Endothelial cell of umbilical vein (primary cell): ENCODE data around the gene SS18. TPM values are rescaled to one million over a fixed set of nuclear protein-coding genes. Genes with fewer than 3 reads are reported as not detected.

Experiments
- BruUV-seq: library from RNA; stranded (reverse); fragments of 400-500 nt; replicated peaks from 2 replicates; lab custom pipeline; 2021; lab: Mats Ljungman, UMichigan
- CTCF ChIA-PET: fragments of 300-600, 350-600 bp; sonication (Branson Sonifier 250); formaldehyde crosslinking; loops from one replicate; lab custom pipeline; 2021; ENCODE audit warnings: antibody characterized with exemption, inconsistent platforms; lab: Charles Lee
- POLR2A ChIA-PET: fragments of 300-600, 350-600 bp; sonication (Branson Sonifier 250); formaldehyde crosslinking; loops from one replicate; lab custom pipeline; 2021; ENCODE audit warnings: antibody characterized with exemption, inconsistent platforms; lab: Charles Lee
- DNase-seq: peaks from one replicate; pipeline ENCODE4 v3.0.0-alpha.2; 2011; ENCODE audit warnings: low read depth, low spot score
- FAIRE-seq: peaks from 2 replicates; lab custom pipeline; 2011; peaks lifted over from hg19 to GRCh38; lab: Jason Lieb, UNC
- H2AFZ ChIP-seq: 2 replicates; pipeline ENCODE4 v1.6.0; 2012; ENCODE audit warnings: low read depth, low read length, control low read depth, inconsistent platforms
- H3K27ac ChIP-seq: 2 replicates; pipeline ENCODE4 v1.5.1; 2011; ENCODE audit warnings: low read depth, mild to moderate bottlenecking, control low read depth, low read length, moderate library complexity; ENCODE audit not compliant: insufficient read depth
- H3K27me3 ChIP-seq, 2 experiments: 2 replicates each; pipeline versions ENCODE4 v1.6.0 to v1.6.1; 2011; ENCODE audit warnings: low read length in 2 of 2, mixed read lengths in 1 of 2; ENCODE audit not compliant: control insufficient read depth in 2 of 2, insufficient read depth in 2 of 2
- H3K36me3 ChIP-seq, 2 experiments: 2 replicates in 1 of 2; 3 replicates in 1 of 2; pipeline ENCODE4 v1.5.1; 2011; ENCODE audit warnings: low read length in 2 of 2, mild to moderate bottlenecking in 1 of 2, moderate library complexity in 1 of 2; ENCODE audit not compliant: control insufficient read depth in 2 of 2, insufficient read depth in 2 of 2; ENCODE audit errors: extremely low read depth in 1 of 2
- H3K4me1 ChIP-seq: 3 replicates; pipeline ENCODE4 v1.5.1; 2011; ENCODE audit warnings: mild to moderate bottlenecking, low read length; ENCODE audit not compliant: control insufficient read depth, insufficient read depth; ENCODE audit errors: extremely low read depth
- H3K4me2 ChIP-seq: 2 replicates; pipeline ENCODE4 v1.6.1; 2011; ENCODE audit warnings: low read length, control low read depth, mixed read lengths; ENCODE audit not compliant: insufficient read depth
- H3K4me3 ChIP-seq, 3 experiments: fragments of 200-600 bp in 1 of 3; sonication (generic), shearing (Covaris generic) in 1 of 3; replicated peaks in 1 of 3; 2 replicates each; pipeline ENCODE4 v1.5.1; 2011 to 2016; ENCODE audit warnings: control low read depth in 3 of 3, low read length in 3 of 3, mild to moderate bottlenecking in 2 of 3, inconsistent platforms in 1 of 3, low read depth in 1 of 3, moderate library complexity in 1 of 3; ENCODE audit not compliant: insufficient read depth in 1 of 3
- H3K79me2 ChIP-seq: 2 replicates; pipeline ENCODE4 v1.6.0; 2012; ENCODE audit warnings: low read length, inconsistent platforms; ENCODE audit not compliant: control insufficient read depth, insufficient read depth
- H3K9ac ChIP-seq: replicated peaks from 2 replicates; pipeline ENCODE3; 2011; ENCODE audit warnings: low read length, control low read depth; ENCODE audit not compliant: insufficient read depth; ENCODE audit errors: extremely low read depth
- H3K9me1 ChIP-seq: replicated peaks from 3 replicates; pipeline ENCODE4 v1.6.0; 2011; ENCODE audit warnings: mild to moderate bottlenecking, low read length; ENCODE audit not compliant: control insufficient read depth, insufficient read depth; ENCODE audit errors: extremely low read depth
- H3K9me3 ChIP-seq: replicated peaks from 2 replicates; pipeline ENCODE4 v1.5.1; 2012; ENCODE audit warnings: low read length, inconsistent platforms; ENCODE audit not compliant: control insufficient read depth, insufficient read depth
- H4K20me1 ChIP-seq: replicated peaks from 2 replicates; pipeline ENCODE3; 2011; ENCODE audit warnings: mild to moderate bottlenecking, low read length; ENCODE audit not compliant: control insufficient read depth, insufficient read depth; ENCODE audit errors: extremely low read depth
- EZH2 ChIP-seq: IDR thresholded peaks from 2 replicates; pipeline ENCODE4 v1.6.1; 2012; ENCODE audit warnings: borderline replicate concordance, low read depth, mild to moderate bottlenecking, moderate library complexity, low read length, inconsistent platforms; ENCODE audit not compliant: severe bottlenecking
- FOS ChIP-seq: IDR thresholded peaks from 2 replicates; pipeline ENCODE4 v1.6.1; 2011; ENCODE audit warnings: mild to moderate bottlenecking, low read length, moderate library complexity, borderline replicate concordance; ENCODE audit not compliant: insufficient read depth
- GATA2 ChIP-seq: IDR thresholded peaks from 2 replicates; pipeline ENCODE4 v1.7.0; 2011; ENCODE audit warnings: low read depth, mild to moderate bottlenecking, moderate library complexity, mixed read lengths, low read length; ENCODE audit not compliant: insufficient read length, insufficient read depth
- JUN ChIP-seq: IDR thresholded peaks from 2 replicates; pipeline ENCODE4 v1.6.1; 2011; ENCODE audit warnings: borderline replicate concordance, low read depth; ENCODE audit not compliant: insufficient read length, insufficient read depth
- MYC ChIP-seq: IDR thresholded peaks from one replicate; pipeline ENCODE4 v1.6.1; 2011; ENCODE audit warnings: mild to moderate bottlenecking, low read depth, low read length
- POLR2A ChIP-seq: IDR thresholded peaks from 2 replicates; pipeline ENCODE4 v1.6.1; 2012; ENCODE audit warnings: low read depth, mild to moderate bottlenecking, control low read depth, low read length
- POLR2AphosphoS5 ChIP-seq: IDR thresholded peaks from 2 replicates; pipeline ENCODE4 v1.6.1; 2012; ENCODE audit warnings: low read depth, mild to moderate bottlenecking, control low read depth, low read length, moderate library complexity; ENCODE audit not compliant: insufficient read depth
- dilution Hi-C: fragments of 300-500 bp; cut with MboI; formaldehyde crosslinking; loops from one replicate; pipeline ENCODE4 v1.15.0; 2019; ENCODE audit warnings: low sequenced_read_pairs; ENCODE audit not compliant: extremely low pct_ligation_motif_present
- intact Hi-C: fragments of 100-400 bp; cut with micrococcal nuclease; formaldehyde crosslinking; loops from one replicate; pipeline ENCODE4 v1.10.0; 2022
- polyA plus RNA-seq, 4 experiments: library from polyadenylated mRNA; depleted of rRNA in 3 of 4; stranded (reverse) in 3 of 4; unstranded in 1 of 4; fragments of >200 nt; gene quantifications; 2 replicates each; pipeline versions ENCODE4 v1.2.1 to v1.2.3, GENCODE V29; 2011 to 2012; ENCODE audit warnings: missing spikeins in 1 of 4
- total RNA-seq: library from RNA; stranded (reverse); gene quantifications from 2 replicates; pipeline ENCODE4 v1.2.3, GENCODE V29; 2021
- TF ChIP-seq, protein P1 (sequence below): IDR thresholded peaks from 2 replicates; pipeline ENCODE4 v1.6.1; 2011; ENCODE audit not compliant: insufficient read depth, insufficient read length
- TF ChIP-seq, protein P2 (sequence below), 2 donors: IDR thresholded peaks; 1 replicate in 1 of 2; 2 replicates in 1 of 2; pipeline ENCODE4 v1.5.1; 2011; ENCODE audit warnings: low read length in 2 of 2, mild to moderate bottlenecking in 2 of 2, moderate library complexity in 2 of 2, control low read depth in 1 of 2, inconsistent platforms in 1 of 2, low read depth in 1 of 2; ENCODE audit not compliant: insufficient read depth in 1 of 2; ENCODE audit errors: extremely low read depth in 1 of 2

SS18 gene
- total and polyA plus RNA-seq, 2 donors (not counting 3 experiments of a cell fraction or from before 2014, with no cell fraction given), result 68.4 to 204 TPM

DNA sequence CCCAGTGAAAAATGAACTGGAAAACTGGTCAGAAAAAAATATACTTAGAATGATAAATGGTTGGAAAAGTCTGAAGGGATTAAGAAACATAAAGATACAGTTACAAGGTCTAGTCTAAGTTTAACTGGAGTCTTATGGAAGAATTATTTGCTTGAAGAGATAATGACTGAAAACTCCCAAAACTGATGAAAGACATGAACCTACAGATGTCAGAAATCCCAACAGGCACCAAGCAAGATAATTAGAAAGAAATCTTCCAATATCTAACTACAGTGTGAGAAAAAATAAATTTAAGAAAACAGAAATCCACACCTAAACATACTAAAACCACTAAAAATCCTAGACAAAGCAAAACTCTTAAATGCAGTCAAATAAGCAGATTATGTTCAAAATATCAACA, 19.4 kb downstream of the SS18 start:
- TF ChIP-seq MYC, result no peak
- TF ChIP-seq GATA2, result no peak
- TF ChIP-seq, protein P1, sequence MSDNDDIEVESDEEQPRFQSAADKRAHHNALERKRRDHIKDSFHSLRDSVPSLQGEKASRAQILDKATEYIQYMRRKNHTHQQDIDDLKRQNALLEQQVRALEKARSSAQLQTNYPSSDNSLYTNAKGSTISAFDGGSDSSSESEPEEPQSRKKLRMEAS, result no peak
- no peak for TF ChIP-seq JUN
- TF ChIP-seq, protein P2, sequence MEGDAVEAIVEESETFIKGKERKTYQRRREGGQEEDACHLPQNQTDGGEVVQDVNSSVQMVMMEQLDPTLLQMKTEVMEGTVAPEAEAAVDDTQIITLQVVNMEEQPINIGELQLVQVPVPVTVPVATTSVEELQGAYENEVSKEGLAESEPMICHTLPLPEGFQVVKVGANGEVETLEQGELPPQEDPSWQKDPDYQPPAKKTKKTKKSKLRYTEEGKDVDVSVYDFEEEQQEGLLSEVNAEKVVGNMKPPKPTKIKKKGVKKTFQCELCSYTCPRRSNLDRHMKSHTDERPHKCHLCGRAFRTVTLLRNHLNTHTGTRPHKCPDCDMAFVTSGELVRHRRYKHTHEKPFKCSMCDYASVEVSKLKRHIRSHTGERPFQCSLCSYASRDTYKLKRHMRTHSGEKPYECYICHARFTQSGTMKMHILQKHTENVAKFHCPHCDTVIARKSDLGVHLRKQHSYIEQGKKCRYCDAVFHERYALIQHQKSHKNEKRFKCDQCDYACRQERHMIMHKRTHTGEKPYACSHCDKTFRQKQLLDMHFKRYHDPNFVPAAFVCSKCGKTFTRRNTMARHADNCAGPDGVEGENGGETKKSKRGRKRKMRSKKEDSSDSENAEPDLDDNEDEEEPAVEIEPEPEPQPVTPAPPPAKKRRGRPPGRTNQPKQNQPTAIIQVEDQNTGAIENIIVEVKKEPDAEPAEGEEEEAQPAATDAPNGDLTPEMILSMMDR (IDR thresholded peaks at IDR 0.05; ENCODE audit: extremely low read depth in 1 of 2, insufficient read depth in 1 of 2, low read depth in 1 of 2, low read length in 2 of 2), result no peak
- TF ChIP-seq EZH2, result no peak
- no peak for TF ChIP-seq POLR2AphosphoS5
- TF ChIP-seq POLR2A, result no peak
- TF ChIP-seq FOS, result no peak
- FAIRE-seq (no peak), DNase-seq (no peak)
- H3K36me3 ChIP-seq, result peaks cover 4 to 17% of the 10 kb centered on the region in 2 experiments
- H3K9ac ChIP-seq, result no peak overlapping the region
- no peaks in the 10 kb centered on the region for H3K9me1 ChIP-seq
- dilution Hi-C loops, result no loop called here
- H3K79me2 ChIP-seq, result peaks cover 41% of the 10 kb centered on the region
- intact Hi-C loops, result no loop called here
- ChIA-PET CTCF (no interaction called here), POLR2A (no interaction called here)
- no peaks in the 10 kb centered on the region for H4K20me1 ChIP-seq
- H3K27me3 ChIP-seq, result no peaks in the 10 kb centered on the region
- H3K27ac ChIP-seq, result no peak overlapping the region
- no peak overlapping the region for H2AFZ ChIP-seq
- BruUV-seq, result no TSS peak
- no peak overlapping the region for H3K4me2 ChIP-seq
- no peaks in the 10 kb centered on the region for H3K9me3 ChIP-seq
- no peaks in the 10 kb centered on the region for H3K4me1 ChIP-seq
- H3K4me3 ChIP-seq, result no peak overlapping the region
